GM23248 (cell line): Measurements from ENCODE around the gene CNTNAP4. TPM values are rescaled to one million over a fixed set of nuclear protein-coding genes. Genes with fewer than 3 reads are reported as not detected.

Experiments used
- DNase-seq: peaks from one replicate; pipeline ENCODE4 v3.0.0-alpha.2; 2015
- H2AFZ ChIP-seq: fragments of 200-600 bp; sonication (generic); 2 replicates; pipeline ENCODE4 v1.6.1; 2016; ENCODE audit warnings: antibody characterized with exemption
- H3F3A ChIP-seq: fragments of 200-600 bp; sonication (generic); 2 replicates; pipeline ENCODE4 v1.6.1; 2016; ENCODE audit warnings: mild to moderate bottlenecking, antibody characterized with exemption, mixed run types; ENCODE audit not compliant: insufficient read depth
- H3K27ac ChIP-seq: fragments of 200-600 bp; sonication (generic); 2 replicates; pipeline ENCODE4 v1.5.1; 2016; ENCODE audit warnings: mild to moderate bottlenecking
- H3K27me3 ChIP-seq: fragments of 200-600 bp; sonication (generic); replicated peaks from 2 replicates; pipeline ENCODE4 v1.6.1; 2016; ENCODE audit warnings: mild to moderate bottlenecking; ENCODE audit not compliant: insufficient read depth
- H3K36me3 ChIP-seq: fragments of 200-600 bp; sonication (generic); 2 replicates; pipeline ENCODE4 v1.6.1; 2016; ENCODE audit warnings: low read depth, mild to moderate bottlenecking
- H3K4me1 ChIP-seq: fragments of 200-600 bp; sonication (generic); 2 replicates; pipeline ENCODE4 v1.6.1; 2016; ENCODE audit warnings: mild to moderate bottlenecking; ENCODE audit not compliant: insufficient read depth
- H3K4me2 ChIP-seq: fragments of 200-600 bp; sonication (generic); one replicate; pipeline ENCODE4 v1.6.1; 2016; ENCODE audit warnings: mild to moderate bottlenecking; ENCODE audit not compliant: unreplicated experiment
- H3K4me3 ChIP-seq: fragments of 200-600 bp; sonication (generic); 2 replicates; pipeline ENCODE4 v1.5.1; 2016; ENCODE audit warnings: mild to moderate bottlenecking
- H3K79me2 ChIP-seq: fragments of 200-600 bp; sonication (generic); 2 replicates; pipeline ENCODE4 v1.6.1; 2016; ENCODE audit warnings: mild to moderate bottlenecking; ENCODE audit not compliant: insufficient read depth
- H3K9ac ChIP-seq: fragments of 200-600 bp; sonication (generic); 2 replicates; pipeline ENCODE4 v1.6.1; 2016; ENCODE audit warnings: mild to moderate bottlenecking
- H3K9me2 ChIP-seq: fragments of 200-600 bp; sonication (generic); 2 replicates; pipeline ENCODE4 v1.6.1; 2016; ENCODE audit warnings: mixed run types, mild to moderate bottlenecking, moderate library complexity; ENCODE audit not compliant: insufficient read depth
- H3K9me3 ChIP-seq: fragments of 200-600 bp; sonication (generic); one replicate; pipeline ENCODE4 v1.6.1; 2017; ENCODE audit warnings: low read depth
- H4K20me1 ChIP-seq: fragments of 200-600 bp; sonication (generic); 2 replicates; pipeline ENCODE4 v1.6.0; 2016; ENCODE audit not compliant: insufficient read depth
- EZH2 ChIP-seq: fragments of 200-600 bp; sonication (generic); IDR thresholded peaks from 2 replicates; pipeline ENCODE4 v1.6.1; 2018; ENCODE audit warnings: antibody characterized with exemption, mild to moderate bottlenecking; ENCODE audit not compliant: insufficient read depth, poor library complexity, severe bottlenecking
- EZH2phosphoT487 ChIP-seq: fragments of 200-600 bp; sonication (generic); IDR thresholded peaks from 2 replicates; pipeline ENCODE4 v1.6.1; 2018; ENCODE audit warnings: antibody characterized with exemption, moderate library complexity, mild to moderate bottlenecking, low read depth; ENCODE audit not compliant: insufficient read depth
- WGBS, 2 experiments: methylation state at CpG; one replicate each; pipeline ENCODE4 v1.1.6; 2015 to 2017; ENCODE audit warnings: low lambda C conversion rate in 2 of 2, low coverage in 1 of 2; ENCODE audit errors: missing lambda C conversion rate in 2 of 2; 5-methylcytosine and 5-hydroxymethylcytosine counted together
- in situ Hi-C: fragments of 300-500 bp; cut with MboI; formaldehyde crosslinking; loops from 2 replicates; pipeline ENCODE4 v1.15.0; 2020
- polyA plus RNA-seq: library from polyadenylated mRNA; unstranded; fragments of >200 nt; fragmentation: Nextera tagmentation; extraction: Ambion mirVana; gene quantifications from 2 replicates; pipeline ENCODE4 v1.2.1, GENCODE V29; 2016
- total RNA-seq: library from RNA; depleted of rRNA; stranded (reverse); fragments of >200 nt; shearing (Covaris generic); gene quantifications from 2 replicates; pipeline ENCODE4 v1.2.3, GENCODE V29; 2014

Gene CNTNAP4
- total and polyA plus RNA-seq, 2 experiments from 2014 or later, result not detected

DNA sequence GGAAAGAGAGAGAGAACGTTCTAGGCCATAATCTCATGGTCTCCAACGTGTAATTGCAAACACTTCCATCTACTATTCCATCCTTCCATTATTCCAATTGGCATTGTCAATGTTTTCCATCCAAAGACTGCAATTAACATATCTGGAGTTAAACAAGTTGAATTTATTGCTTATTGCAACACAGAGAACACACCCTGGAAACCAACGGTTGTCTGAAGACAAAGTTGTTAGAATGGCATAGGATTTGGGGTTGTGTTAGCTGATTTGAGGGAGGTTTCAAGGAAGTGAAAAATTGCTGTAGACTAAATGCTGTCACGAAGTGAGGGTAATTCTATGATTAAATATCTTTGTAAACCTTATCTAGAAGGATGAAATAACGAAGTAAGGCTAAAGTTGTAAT lies 178.8 kb downstream of the CNTNAP4 start:
- Histone ChIP-seq H3K4me3 (no peak overlapping the region), H3K4me2 (no peak overlapping the region), H4K20me1 (no peaks in the 10 kb centered on the region), H3F3A (no peaks in the 10 kb centered on the region), H3K27me3 (no peaks in the 10 kb centered on the region), H3K9me2 (no peaks in the 10 kb centered on the region), H3K27ac (no peak overlapping the region), H3K36me3 (no peaks in the 10 kb centered on the region), H2AFZ (no peak overlapping the region), H3K9me3 (no peaks in the 10 kb centered on the region), H3K4me1 (no peaks in the 10 kb centered on the region), H3K79me2 (no peaks in the 10 kb centered on the region), H3K9ac (no peak overlapping the region)
- 5 to 10% methylated on average over 5 of the region's 5 CpGs for WGBS, 2 experiments
- in situ Hi-C loops, result no loop called here
- TF ChIP-seq EZH2, result no peak
- TF ChIP-seq EZH2phosphoT487, result no peak
- DNase-seq, result no peak

GRCh38 chr16:76459111-76459510 lies 181.9 kb downstream of the CNTNAP4 start:
- Histone ChIP-seq H3K9me2 (no peaks in the 10 kb centered on the region), H3K4me1 (no peaks in the 10 kb centered on the region), H3K79me2 (no peaks in the 10 kb centered on the region), H3K4me2 (no peak overlapping the region), H3F3A (no peaks in the 10 kb centered on the region), H3K27ac (no peak overlapping the region), H3K27me3 (no peaks in the 10 kb centered on the region), H3K9ac (no peak overlapping the region), H2AFZ (no peak overlapping the region), H3K36me3 (no peaks in the 10 kb centered on the region), H3K4me3 (no peak overlapping the region), H3K9me3 (no peaks in the 10 kb centered on the region), H4K20me1 (no peaks in the 10 kb centered on the region)
- WGBS, 2 experiments, result 20 to 35% methylated on average over 2 of the region's 2 CpGs
- TF ChIP-seq EZH2 (no peak), EZH2phosphoT487 (no peak)
- in situ Hi-C loops, result no loop called here
- no peak for DNase-seq

DNA sequence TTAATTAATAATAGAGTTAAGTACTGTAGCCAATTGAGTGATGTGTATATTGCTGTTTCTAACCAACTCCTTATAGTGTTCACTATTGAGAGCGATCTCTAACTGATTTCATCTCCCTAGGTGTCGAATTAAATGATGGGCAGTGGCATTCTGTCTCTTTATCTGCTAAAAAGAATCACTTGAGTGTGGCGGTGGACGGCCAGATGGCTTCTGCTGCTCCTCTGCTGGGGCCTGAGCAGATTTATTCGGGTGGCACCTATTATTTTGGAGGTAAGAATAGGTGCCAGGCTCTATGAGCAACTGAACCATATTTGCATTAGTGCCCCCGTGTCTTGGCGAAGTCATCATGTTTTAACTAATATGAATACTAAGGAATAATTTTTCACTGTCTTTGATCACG lies 184.6 kb downstream of the CNTNAP4 start:
- in situ Hi-C loops, result no loop called here
- Histone ChIP-seq H3K4me3 (no peak overlapping the region), H3K27me3 (no peaks in the 10 kb centered on the region), H3K4me2 (no peak overlapping the region), H2AFZ (no peak overlapping the region), H3K9me2 (no peaks in the 10 kb centered on the region), H4K20me1 (no peaks in the 10 kb centered on the region), H3K27ac (no peak overlapping the region), H3K79me2 (no peaks in the 10 kb centered on the region), H3K4me1 (no peaks in the 10 kb centered on the region), H3K36me3 (no peaks in the 10 kb centered on the region), H3K9ac (no peak overlapping the region), H3K9me3 (no peaks in the 10 kb centered on the region), H3F3A (no peaks in the 10 kb centered on the region)
- DNase-seq, result no peak
- TF ChIP-seq EZH2phosphoT487, result no peak
- no peak for TF ChIP-seq EZH2
- 22 to 26% methylated on average over 8 of the region's 8 CpGs for WGBS, 2 experiments

GRCh38 chr16:76464955-76465620 lies 187.9 kb downstream of the CNTNAP4 start:
- H3K27me3 ChIP-seq, result no peaks in the 10 kb centered on the region
- in situ Hi-C loops, result no loop called here
- H3K4me1 ChIP-seq, result no peaks in the 10 kb centered on the region
- H3K9me2 ChIP-seq, result no peaks in the 10 kb centered on the region
- no peak overlapping the region for H2AFZ ChIP-seq
- no peak for DNase-seq
- TF ChIP-seq EZH2, result no peak
- TF ChIP-seq EZH2phosphoT487, result no peak
- H3K79me2 ChIP-seq, result no peaks in the 10 kb centered on the region
- H3K4me2 ChIP-seq, result no peak overlapping the region
- no peak overlapping the region for H3K4me3 ChIP-seq
- no peaks in the 10 kb centered on the region for H3K9me3 ChIP-seq
- 37 to 41% methylated on average over 3 of the region's 3 CpGs for WGBS, 2 experiments
- no peak overlapping the region for H3K9ac ChIP-seq
- H4K20me1 ChIP-seq, result no peaks in the 10 kb centered on the region
- no peaks in the 10 kb centered on the region for H3F3A ChIP-seq
- no peak overlapping the region for H3K27ac ChIP-seq
- no peaks in the 10 kb centered on the region for H3K36me3 ChIP-seq

- no peak for TF ChIP-seq EZH2
- TF ChIP-seq EZH2phosphoT487, result no peak
- H3K4me1 ChIP-seq, result no peaks in the 10 kb centered on the region
- no peaks in the 10 kb centered on the region for H3K27me3 ChIP-seq
- no peaks in the 10 kb centered on the region for H3F3A ChIP-seq
- H3K9me3 ChIP-seq, result no peaks in the 10 kb centered on the region
- H4K20me1 ChIP-seq, result no peaks in the 10 kb centered on the region
- in situ Hi-C loops, result no loop called here
- H3K36me3 ChIP-seq, result no peaks in the 10 kb centered on the region
- no peak overlapping the region for H3K4me3 ChIP-seq
- no peaks in the 10 kb centered on the region for H3K9me2 ChIP-seq
- no peaks in the 10 kb centered on the region for H3K79me2 ChIP-seq
- H3K9ac ChIP-seq, result no peak overlapping the region
- no peak overlapping the region for H3K4me2 ChIP-seq
- DNase-seq, result no peak
- H3K27ac ChIP-seq, result no peak overlapping the region
- H2AFZ ChIP-seq, result no peak overlapping the region
These were observed 189.7 kb downstream of the CNTNAP4 start for GRCh38 chr16:76466871-76467270.
